ENCODE measurements around the gene PBRM1. TPM values are rescaled to one million over a fixed set of nuclear protein-coding genes. Genes with fewer than 3 reads are reported as not detected.

PBRM1 gene
- total and polyA plus RNA-seq, 7 donors, result 8.4 to 94.2 (median 82.8) TPM

DNA sequence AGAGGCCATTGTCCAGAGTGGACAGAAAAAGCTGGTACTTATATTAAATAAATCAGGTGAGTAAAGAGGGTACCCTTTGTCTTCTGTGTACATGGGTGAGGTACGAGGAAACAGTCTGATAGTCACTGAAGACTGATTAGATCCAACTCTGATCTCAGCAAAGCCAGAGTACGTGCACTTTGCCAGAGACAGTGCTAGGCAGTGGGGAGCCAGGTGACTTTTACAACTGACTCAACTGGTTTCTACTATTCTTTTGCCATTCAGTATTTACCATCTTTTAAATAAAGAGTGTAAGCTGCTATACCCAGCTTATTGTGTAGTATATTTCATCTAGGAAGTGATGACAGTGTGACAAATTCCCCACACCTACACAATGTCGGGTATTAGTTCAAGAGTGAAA lies 3.4 kb upstream of the PBRM1 start:
- WGBS, 2 donors, result 74 to 94% methylated on average over 3 of the region's 3 CpGs
- H3K27ac ChIP-seq, result no peak overlapping the region
- intact Hi-C loops (cut with DNase I), result loop anchor here (10.0 kb wide), 1 partner anchor 414 kb away; the partner anchor contains the start of gene WDR82

DNA sequence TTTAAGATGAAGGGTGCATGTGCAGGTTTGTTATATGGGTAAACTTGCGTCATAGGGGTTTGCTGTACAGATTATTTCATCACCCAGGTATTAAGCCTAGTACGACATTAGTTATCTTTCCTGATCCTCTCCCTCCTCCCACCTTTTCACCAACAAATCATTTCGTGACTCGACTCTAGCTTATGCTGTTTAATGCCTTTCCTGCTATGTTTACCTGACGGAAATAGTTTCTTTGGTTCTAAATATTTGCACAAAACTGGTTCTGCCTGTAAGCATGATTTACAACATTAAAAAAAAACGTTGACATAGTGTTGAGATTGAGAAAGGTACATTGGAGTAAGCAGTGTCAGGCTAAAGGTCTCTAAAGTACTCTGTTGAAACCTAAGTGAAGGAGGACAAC lies 2.6 kb upstream of the PBRM1 start:
- intact Hi-C loops (cut with DNase I), result loop anchor here (10.0 kb wide), 1 partner anchor 413 kb away; the partner anchor contains the start of gene WDR82
- DNase-seq, result no peak

More for the DNA sequence above, 3.4 kb upstream of the PBRM1 start:
- Histone ChIP-seq H3K36me3 (peaks cover 40 to 72% (median 63%) of the 10 kb centered on the region in 4 donors), H3K9me3 (no peaks in the 10 kb centered on the region), H3K4me3 (no peak overlapping the region), H3K4me1 (peaks cover 0 to 23% (median 20%) of the 10 kb centered on the region in 4 donors), H3K27me3 (no peaks in the 10 kb centered on the region)
- no peak for TF ChIP-seq CTCF (IDR thresholded peaks at IDR 0.05)
- TF ChIP-seq EP300 (IDR thresholded peaks at IDR 0.05), result no peak
- no peak for TF ChIP-seq POLR2A (IDR thresholded peaks at IDR 0.05)
- no peak for TF ChIP-seq POLR2AphosphoS5 (IDR thresholded peaks at IDR 0.05)
- DNase-seq, result no peak

DNA sequence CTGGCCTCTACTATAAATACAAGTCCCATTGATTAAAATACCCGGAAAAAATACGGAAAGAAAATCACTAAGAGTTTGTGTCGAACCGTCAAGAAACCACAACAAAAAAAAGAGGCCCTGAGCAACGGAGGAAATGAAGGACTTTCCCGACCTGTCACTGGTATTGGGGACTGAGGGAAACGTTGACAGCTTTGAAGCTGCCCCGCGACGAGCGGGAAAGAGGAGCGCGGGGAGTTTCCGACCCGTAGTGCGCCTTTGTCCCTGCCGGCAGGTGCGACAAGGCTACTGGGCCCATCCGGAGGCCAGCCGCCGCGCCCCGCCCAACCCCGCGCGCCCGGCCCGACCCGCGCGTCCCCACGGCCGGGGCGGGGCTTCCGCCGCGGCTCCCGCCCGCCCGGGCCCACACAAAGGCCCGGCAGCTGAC lies 416 bp downstream of the PBRM1 start:
- intact Hi-C loops (cut with DNase I), result loop anchor here (10.0 kb wide), 1 partner anchor 410 kb away; the partner anchor contains the start of gene WDR82
- H3K36me3 ChIP-seq, result peaks cover 22 to 37% (median 28%) of the 10 kb centered on the region in 4 donors
- DNase-seq, result peak; percentile 87
- peak overlapping the region; percentile 90 to 98 (median 94) for H3K27ac ChIP-seq
- peak overlapping the region; percentile 63 to 82 (median 76) for H3K4me3 ChIP-seq
- WGBS, 2 donors, result 1% methylated on average over 41 of the region's 41 CpGs
- H3K9me3 ChIP-seq, result no peaks in the 10 kb centered on the region
- peaks cover 0 to 44% (median 34%) of the 10 kb centered on the region in 4 donors for H3K4me1 ChIP-seq
- peak; percentile 22 to 54 for TF ChIP-seq POLR2A (IDR thresholded peaks at IDR 0.05)
- TF ChIP-seq POLR2AphosphoS5 (IDR thresholded peaks at IDR 0.05), result peak; percentile 27 to 49 (median 36)
- TF ChIP-seq CTCF (IDR thresholded peaks at IDR 0.05), result no peak
- no peak for TF ChIP-seq EP300 (IDR thresholded peaks at IDR 0.05)
- no peaks in the 10 kb centered on the region for H3K27me3 ChIP-seq

More for the DNA sequence above, 2.6 kb upstream of the PBRM1 start:
- 31 to 75% methylated on average over 6 of the region's 6 CpGs for WGBS, 2 donors
- H3K27ac ChIP-seq, result no peak overlapping the region
- H3K4me3 ChIP-seq, result no peak overlapping the region
- TF ChIP-seq CTCF (IDR thresholded peaks at IDR 0.05) (no peak), EP300 (IDR thresholded peaks at IDR 0.05) (no peak), POLR2A (IDR thresholded peaks at IDR 0.05) (no peak), POLR2AphosphoS5 (IDR thresholded peaks at IDR 0.05) (no peak)
- H3K4me1 ChIP-seq, result peaks cover 0 to 30% (median 28%) of the 10 kb centered on the region in 4 donors
- no peaks in the 10 kb centered on the region for H3K9me3 ChIP-seq
- H3K27me3 ChIP-seq, result no peaks in the 10 kb centered on the region
- peaks cover 38 to 63% (median 56%) of the 10 kb centered on the region in 4 donors for H3K36me3 ChIP-seq

GRCh38 chr3:52684184-52684583 lies 1.5 kb downstream of the PBRM1 start:
- WGBS, 2 donors, result 17 to 61% methylated on average over 5 of the region's 5 CpGs
- Histone ChIP-seq H3K4me3 (peak overlapping the region in 2 of 4 donors; percentile 80 to 82), H3K27me3 (no peaks in the 10 kb centered on the region), H3K9me3 (no peaks in the 10 kb centered on the region), H3K36me3 (peaks cover 13 to 35% (median 21%) of the 10 kb centered on the region in 4 donors), H3K4me1 (peaks cover 0 to 48% (median 34%) of the 10 kb centered on the region in 4 donors), H3K27ac (peak overlapping the region; percentile 90 to 98 (median 94))
- intact Hi-C loops (cut with DNase I), result loop anchor here (10.0 kb wide), 1 partner anchor 409 kb away; the partner anchor contains the start of gene WDR82
- no peak for DNase-seq
- TF ChIP-seq CTCF (IDR thresholded peaks at IDR 0.05) (no peak), POLR2A (IDR thresholded peaks at IDR 0.05) (no peak), EP300 (IDR thresholded peaks at IDR 0.05) (no peak), POLR2AphosphoS5 (IDR thresholded peaks at IDR 0.05) (no peak)
